ES-I3 (cell line): ENCODE measurements around the gene DMD.
"Not testable (repeated sequence)": the region's sequence is repeated elsewhere in the genome, so short reads cannot be mapped to it uniquely, and the experiment has no call there.

Source experiments
- H3K36me3 ChIP-seq: 2 replicates; pipeline ENCODE4 v1.6.1; 2013; ENCODE audit warnings: mild to moderate bottlenecking, low read length, control low read depth, moderate library complexity; ENCODE audit not compliant: insufficient read depth
- H3K4me1 ChIP-seq: 2 replicates; pipeline ENCODE4 v1.6.1; 2013; ENCODE audit warnings: mild to moderate bottlenecking, control low read depth, low read length; ENCODE audit not compliant: insufficient read depth
- H3K9ac ChIP-seq: 2 replicates; pipeline ENCODE4 v1.6.1; 2013; ENCODE audit warnings: low read depth, mild to moderate bottlenecking, low read length, moderate library complexity
- H3K9me3 ChIP-seq: 2 replicates; pipeline ENCODE4 v1.6.1; 2013; ENCODE audit warnings: mild to moderate bottlenecking, low read length, moderate library complexity; ENCODE audit not compliant: control insufficient read depth, insufficient read depth

The DMD gene

DNA sequence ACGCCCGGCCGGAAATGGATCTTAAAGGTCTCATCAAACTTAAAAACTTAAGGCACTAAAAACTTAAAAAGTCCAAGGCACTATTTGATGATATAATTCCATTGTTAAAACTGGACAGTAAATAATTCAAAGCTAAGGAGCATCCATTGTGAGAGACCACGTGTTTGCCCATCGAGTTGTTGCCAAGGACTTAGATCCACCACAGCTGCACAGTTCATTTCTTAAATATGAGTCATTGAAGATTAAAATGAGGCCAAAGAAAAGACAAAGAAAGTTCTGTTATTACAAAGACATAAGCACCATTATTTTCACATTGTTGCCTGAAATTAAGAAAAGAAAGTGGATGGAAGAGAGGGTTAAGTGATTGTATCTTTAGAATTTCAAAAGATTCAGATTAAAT lies 1728.0 kb downstream of the DMD start:
- Histone ChIP-seq H3K9ac (no peak overlapping the region), H3K36me3 (no peaks in the 10 kb centered on the region), H3K9me3 (no peaks in the 10 kb centered on the region), H3K4me1 (no peaks in the 10 kb centered on the region)

DNA sequence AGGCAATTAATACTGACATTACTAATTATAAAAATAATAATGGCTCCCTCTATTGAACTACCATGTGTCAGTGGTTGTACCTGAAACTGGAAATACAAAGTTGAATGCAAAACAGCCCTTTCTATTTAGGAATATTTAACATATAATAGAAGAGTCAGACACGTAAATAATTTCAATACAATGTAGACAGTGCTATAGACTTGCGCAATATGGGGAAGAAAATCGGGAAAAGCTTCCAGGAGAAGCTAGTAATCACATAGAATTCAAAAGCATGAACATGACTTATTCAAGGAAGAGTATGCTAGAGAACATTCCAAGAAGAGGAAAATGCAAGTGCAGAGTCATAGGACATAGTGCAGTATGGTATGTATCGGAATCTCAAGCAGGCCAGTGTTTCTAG lies 1730.7 kb downstream of the DMD start:
- Histone ChIP-seq H3K9ac (no peak overlapping the region), H3K4me1 (no peaks in the 10 kb centered on the region), H3K36me3 (no peaks in the 10 kb centered on the region), H3K9me3 (no peaks in the 10 kb centered on the region)

DNA sequence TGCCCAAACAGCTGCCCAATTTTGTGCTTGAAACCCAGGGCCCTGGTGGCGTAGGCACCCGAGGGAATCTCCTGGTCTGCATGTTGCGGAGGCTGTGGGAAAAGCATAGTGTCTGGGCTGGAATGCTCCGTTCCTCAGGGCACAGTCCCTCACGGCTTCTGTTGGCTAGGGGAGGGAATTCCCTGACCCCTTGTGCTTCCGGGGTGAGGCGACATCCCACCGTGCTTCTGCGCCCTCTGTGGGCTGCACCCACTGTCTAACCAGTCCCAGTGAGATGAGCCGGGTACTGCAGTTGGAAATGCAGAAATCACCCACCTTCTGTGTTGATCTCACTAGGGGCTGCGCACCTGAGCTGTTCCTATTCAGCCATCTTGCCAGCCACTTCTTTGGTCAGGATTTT lies 1740.1 kb downstream of the DMD start:
- no peaks in the 10 kb centered on the region for H3K4me1 ChIP-seq
- no peak overlapping the region for H3K9ac ChIP-seq
- no peaks in the 10 kb centered on the region for H3K9me3 ChIP-seq
- H3K36me3 ChIP-seq: no peaks in the 10 kb centered on the region

DNA sequence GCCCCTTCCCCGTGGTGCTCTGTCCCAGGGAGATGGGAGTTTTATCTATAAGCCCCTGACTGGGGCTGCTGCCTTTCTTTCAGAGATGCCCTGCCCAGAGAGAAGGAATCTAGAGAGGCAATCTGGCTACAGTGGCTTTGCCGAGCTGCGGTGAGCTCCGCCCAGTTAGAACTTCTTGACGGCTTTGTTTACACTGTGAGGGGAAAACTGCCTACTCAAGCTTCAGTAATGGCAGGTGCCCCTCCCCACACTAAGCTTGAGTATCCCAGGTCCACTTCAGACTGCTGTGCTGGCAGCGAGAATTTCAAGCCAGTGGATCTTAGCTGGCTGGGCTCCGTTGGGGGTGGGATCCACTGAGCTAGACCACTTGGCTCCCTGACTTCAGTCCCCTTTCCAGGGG lies 1740.6 kb downstream of the DMD start:
- H3K9me3 ChIP-seq, H3K4me1 ChIP-seq, H3K36me3 ChIP-seq, H3K9ac ChIP-seq: not testable (repeated sequence)

DNA sequence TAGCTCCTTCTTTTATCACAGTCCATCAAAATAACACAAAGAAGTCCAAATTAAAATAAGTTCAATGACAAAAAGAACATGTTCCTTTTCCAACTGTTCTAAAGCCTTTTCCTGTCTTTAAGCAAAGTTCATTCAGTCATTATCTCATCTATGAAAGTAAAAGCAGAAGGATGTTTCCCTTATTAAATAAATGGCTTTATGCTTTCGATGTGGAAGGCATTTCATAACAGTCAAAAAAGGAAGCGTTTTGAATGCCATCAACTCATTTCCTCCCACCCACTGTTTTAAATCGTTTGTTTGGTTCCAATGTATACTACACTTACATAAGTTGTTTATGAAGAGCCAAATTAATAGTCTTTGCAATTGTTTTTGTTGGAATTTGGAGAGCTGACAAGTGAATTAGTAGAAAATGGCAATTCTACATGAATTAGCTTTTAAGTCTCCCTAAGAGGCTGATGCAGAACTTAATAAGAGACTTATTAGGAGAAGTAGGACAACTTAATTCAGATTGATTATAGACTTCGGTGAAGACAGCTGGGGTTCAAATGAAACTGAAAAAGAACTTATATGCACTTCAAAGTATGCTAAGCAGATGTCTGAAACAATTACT lies 1746.9 kb downstream of the DMD start:
- Histone ChIP-seq H3K4me1 (no peaks in the 10 kb centered on the region), H3K9me3 (no peaks in the 10 kb centered on the region), H3K9ac (no peak overlapping the region), H3K36me3 (no peaks in the 10 kb centered on the region)

DNA sequence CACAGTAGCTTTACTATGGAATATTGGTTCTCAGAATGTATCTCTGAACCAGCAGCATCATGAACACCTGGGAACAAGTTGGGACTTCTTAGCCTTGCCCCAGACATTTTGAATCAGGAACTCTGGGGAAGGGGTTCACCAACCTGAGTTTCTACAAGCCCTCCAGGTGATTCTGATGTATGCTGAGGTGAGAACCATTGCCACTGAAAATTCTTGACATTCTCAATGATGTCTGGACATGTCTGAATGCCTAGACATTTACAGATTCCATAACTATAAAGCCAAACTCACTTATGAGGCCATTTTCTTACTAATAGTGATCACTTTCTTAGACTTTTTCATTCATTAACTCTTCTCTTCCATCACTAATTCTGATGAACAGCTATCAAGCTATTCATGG lies 1750.1 kb downstream of the DMD start:
- H3K9me3 ChIP-seq: no peaks in the 10 kb centered on the region
- no peaks in the 10 kb centered on the region for H3K4me1 ChIP-seq
- H3K36me3 ChIP-seq: no peaks in the 10 kb centered on the region
- no peak overlapping the region for H3K9ac ChIP-seq

DNA sequence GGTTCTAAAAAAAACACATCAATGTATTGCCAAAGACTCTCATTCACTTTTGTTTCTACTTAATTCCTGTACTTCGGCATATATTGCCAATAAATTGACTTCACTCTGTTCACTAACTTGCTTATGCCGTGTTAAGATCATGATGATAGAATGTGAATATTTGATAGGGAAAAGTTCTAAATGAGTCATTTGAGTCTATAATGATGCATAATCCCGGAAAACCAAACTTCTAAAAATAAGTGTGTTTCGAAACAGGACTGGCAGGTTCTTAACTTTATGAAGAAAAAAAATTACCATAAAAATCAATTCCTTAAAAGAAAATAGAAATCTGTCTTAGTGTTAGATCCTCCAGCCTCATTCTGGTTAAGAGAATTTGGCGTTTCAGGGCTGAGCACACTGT lies 1752.0 kb downstream of the DMD start:
- Histone ChIP-seq H3K4me1 (0 out of 2 replicates have a peak, but pooled peaks cover 7% of the 10 kb centered on the region), H3K9me3 (no peaks in the 10 kb centered on the region), H3K9ac (no peak overlapping the region), H3K36me3 (no peaks in the 10 kb centered on the region)

DNA sequence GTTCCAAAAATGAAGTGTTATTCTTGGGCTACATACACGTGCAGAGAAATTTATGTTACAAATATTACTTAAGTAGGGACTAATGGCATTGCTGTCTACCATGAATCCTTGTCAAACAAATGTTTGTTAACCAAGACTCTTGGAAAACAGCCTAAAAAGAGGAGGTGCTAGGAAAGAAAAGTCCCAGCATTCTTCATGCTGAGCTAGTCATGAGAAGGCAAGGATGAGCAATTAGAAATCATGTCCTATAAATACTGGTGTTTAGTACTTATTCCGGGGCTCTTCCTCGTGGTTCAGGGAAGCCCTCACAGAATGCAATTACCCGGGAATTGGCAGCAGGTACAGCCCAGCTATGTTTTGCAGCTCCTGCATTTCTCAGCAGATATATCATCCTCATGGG lies 1761.4 kb downstream of the DMD start:
- H3K36me3 ChIP-seq: no peaks in the 10 kb centered on the region
- H3K4me1 ChIP-seq: no peaks in the 10 kb centered on the region
- H3K9me3 ChIP-seq: no peaks in the 10 kb centered on the region
- no peak overlapping the region for H3K9ac ChIP-seq

DNA sequence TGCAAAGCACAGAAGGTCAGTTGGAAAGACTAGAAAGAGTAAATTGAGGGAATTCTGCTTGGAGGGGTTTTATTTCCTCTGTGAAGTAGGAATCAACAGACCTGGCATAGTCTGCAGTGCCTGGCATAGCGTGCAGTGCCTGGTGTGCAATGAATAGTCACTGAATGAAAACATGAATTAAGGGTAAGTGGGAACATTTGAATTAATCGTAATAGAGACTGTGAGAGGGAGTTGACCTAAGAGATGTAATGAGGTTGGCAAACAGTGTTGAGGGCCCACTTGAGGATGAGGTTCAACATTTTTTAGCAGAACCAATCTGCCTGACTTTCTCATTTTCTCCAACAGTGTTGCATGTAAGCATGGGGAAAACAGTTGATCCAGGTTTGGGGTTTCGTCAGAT lies 1762.3 kb downstream of the DMD start:
- no peaks in the 10 kb centered on the region for H3K36me3 ChIP-seq
- no peaks in the 10 kb centered on the region for H3K9me3 ChIP-seq
- H3K9ac ChIP-seq: no peak overlapping the region
- H3K4me1 ChIP-seq: no peaks in the 10 kb centered on the region

DNA sequence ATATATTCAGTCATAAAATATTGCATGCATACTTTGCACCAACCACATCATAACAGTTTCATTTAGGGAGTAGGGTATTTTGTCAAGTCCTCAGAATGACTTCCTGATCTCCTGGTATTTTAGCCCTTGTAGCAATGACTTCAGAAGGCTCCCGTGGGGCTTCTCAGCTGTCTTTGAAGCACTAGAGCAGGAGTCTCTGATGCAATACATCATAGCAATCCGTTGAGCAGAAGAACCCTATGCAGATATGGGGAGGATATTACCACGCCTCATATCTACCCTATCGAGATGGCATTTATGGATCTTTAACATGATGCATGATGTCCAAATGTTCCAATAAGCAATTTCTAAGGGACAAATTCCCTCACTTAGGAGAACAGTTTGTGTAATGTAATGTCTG lies 1765.8 kb downstream of the DMD start:
- no peaks in the 10 kb centered on the region for H3K4me1 ChIP-seq
- H3K36me3 ChIP-seq: no peaks in the 10 kb centered on the region
- no peak overlapping the region for H3K9ac ChIP-seq
- H3K9me3 ChIP-seq: no peaks in the 10 kb centered on the region

DNA sequence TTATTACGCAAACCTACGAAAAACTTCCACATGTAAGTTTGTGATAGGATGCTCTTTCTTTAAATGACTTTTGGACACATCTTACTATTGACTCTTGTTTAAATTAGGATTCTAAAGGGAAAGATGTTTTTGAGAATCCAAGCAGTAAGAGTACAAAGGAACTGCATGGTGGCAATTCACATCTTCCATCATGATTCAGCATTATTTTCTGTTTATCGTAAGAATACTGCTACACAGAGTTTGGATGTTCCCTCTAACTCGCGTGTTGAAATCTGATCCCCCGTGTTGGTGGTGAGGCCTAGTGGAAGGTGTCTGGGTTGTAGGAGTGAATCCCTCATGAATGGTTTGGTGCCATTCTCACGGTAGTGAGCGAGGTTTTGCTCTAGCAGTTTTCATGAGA lies 1767.7 kb downstream of the DMD start:
- no peaks in the 10 kb centered on the region for H3K4me1 ChIP-seq
- H3K9ac ChIP-seq: no peak overlapping the region
- H3K36me3 ChIP-seq: no peaks in the 10 kb centered on the region
- H3K9me3 ChIP-seq: no peaks in the 10 kb centered on the region

DNA sequence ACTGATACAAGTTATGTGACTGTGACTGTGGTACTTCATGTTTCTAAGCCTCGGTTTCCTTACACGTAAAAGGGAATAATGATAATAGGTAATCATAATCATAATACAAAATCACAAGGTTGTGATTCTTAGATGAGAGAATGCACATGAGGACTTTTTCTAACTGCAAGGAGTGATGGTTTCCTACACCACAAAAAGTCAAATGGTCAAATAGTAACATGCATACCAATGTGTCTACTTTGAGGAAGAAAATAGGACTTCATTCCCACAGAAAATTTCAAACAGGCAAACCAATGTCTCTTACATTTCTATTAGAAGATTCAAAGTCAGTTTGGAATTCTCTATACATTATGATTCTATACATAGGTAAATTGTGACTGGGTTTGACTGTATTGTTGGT lies 1770.8 kb downstream of the DMD start:
- Histone ChIP-seq H3K4me1 (peaks cover 8% of the 10 kb centered on the region; the same call in 1 of the 2 replicates), H3K36me3 (no peaks in the 10 kb centered on the region), H3K9me3 (no peaks in the 10 kb centered on the region), H3K9ac (no peak overlapping the region)

DNA sequence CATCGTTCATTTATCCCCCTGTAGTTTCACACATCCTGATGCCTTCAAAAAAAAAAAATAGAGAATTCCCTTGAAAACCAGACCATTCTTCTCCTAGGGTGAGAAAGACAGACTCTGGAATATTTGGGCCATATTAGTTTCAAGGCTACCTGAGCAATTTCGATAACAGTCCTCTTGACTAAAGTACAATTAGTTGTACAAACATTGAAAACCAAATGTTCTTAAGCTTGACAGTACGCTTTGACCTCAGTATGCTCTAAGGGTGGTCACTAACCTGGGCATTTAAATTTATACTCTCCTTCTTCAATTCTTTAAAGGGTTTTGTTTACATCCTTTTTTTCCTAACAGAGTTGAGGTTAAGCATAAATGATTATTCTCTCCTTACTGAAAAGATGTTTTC lies 1774.9 kb downstream of the DMD start:
- no peak overlapping the region for H3K9ac ChIP-seq
- no peaks in the 10 kb centered on the region for H3K36me3 ChIP-seq
- peaks cover 8% of the 10 kb centered on the region; the same call in 1 of the 2 replicates for H3K4me1 ChIP-seq
- no peaks in the 10 kb centered on the region for H3K9me3 ChIP-seq

DNA sequence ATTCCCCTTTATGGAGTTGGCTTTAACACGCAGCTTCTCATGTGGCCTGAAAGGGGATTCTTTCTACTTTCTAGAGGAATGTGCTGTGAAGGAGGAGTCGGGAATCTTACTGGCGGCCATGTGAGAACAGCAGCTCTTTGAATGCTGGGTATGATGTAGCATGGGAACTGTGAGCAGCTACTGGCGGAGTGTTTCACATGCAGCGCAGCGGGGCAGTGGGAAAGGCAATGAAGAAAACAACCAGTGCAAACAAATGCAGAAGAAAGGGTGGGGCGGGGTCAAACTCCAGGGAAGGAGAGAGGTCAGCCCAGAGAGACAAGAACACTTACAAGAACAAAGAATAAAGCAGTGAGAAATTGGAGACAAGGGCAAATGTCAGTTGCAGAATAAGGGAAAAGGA lies 1775.8 kb downstream of the DMD start:
- Histone ChIP-seq H3K4me1 (peaks cover 8% of the 10 kb centered on the region; the same call in 1 of the 2 replicates), H3K9ac (peak overlapping the region; percentile 26; the same call in 1 of the 2 replicates), H3K36me3 (no peaks in the 10 kb centered on the region), H3K9me3 (no peaks in the 10 kb centered on the region)

DNA sequence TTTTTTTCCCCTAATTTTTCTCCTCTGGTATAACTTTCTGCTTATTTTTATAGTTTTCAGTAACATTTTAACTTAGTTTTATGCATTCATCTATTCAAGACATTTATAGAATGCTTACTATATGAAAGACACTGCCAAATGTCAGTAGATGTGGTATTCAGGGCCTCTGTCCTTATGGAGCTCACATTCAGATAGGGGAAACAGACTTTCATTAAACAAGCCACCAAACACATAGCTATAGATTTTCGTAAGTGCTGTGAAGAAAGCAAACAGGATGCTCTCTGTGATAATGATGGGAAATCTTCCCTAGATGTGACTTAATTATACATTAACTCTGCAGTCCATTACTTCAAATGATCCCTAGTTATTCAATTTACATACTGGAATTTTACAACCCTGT lies 1777.5 kb downstream of the DMD start:
- Histone ChIP-seq H3K9me3 (no peaks in the 10 kb centered on the region), H3K4me1 (peaks cover 8% of the 10 kb centered on the region; the same call in 1 of the 2 replicates), H3K36me3 (no peaks in the 10 kb centered on the region), H3K9ac (no peak overlapping the region)

DNA sequence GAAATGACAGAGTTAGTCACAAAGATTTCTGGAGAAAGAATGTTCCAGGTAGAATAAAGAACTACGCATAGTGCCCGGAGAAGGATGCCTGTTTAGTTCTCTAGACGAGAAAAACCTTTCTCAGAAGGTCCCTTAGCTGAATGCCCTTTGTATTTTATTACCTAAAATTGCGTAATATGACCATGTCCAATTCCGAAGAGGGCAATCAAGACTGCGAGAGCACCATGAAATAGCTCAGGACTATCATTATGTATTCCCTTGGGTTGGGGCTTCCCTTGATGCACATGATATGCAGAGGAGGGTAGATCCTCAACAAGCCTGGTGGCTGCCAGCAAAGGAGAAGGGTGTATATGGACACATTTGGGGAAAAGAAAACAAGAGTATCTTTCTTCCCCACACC lies 1781.4 kb downstream of the DMD start:
- Histone ChIP-seq H3K36me3 (no peaks in the 10 kb centered on the region), H3K9ac (no peak overlapping the region), H3K4me1 (no peaks in the 10 kb centered on the region), H3K9me3 (no peaks in the 10 kb centered on the region)
